Smooth muscle cell (in vitro differentiated cells): ENCODE measurements around the gene UBE2Q1. TPM values are rescaled to one million over a fixed set of nuclear protein-coding genes. Genes with fewer than 3 reads are reported as not detected.

Source experiments
- DNase-seq: peaks from one replicate; lab custom pipeline; 2025; ENCODE audit not compliant: unreplicated experiment; lab: John Stamatoyannopoulos, UW
- H2AFZ ChIP-seq: fragments of 200-600 bp; sonication (generic); 2 replicates; pipeline ENCODE4 v1.6.0; 2016; ENCODE audit warnings: antibody characterized with exemption, low read depth, mild to moderate bottlenecking
- H3F3A ChIP-seq: fragments of 200-600 bp; sonication (generic); 2 replicates; pipeline ENCODE4 v1.6.0; 2017; ENCODE audit warnings: antibody characterized with exemption, low read depth
- H3K27ac ChIP-seq: fragments of 200-600 bp; sonication (generic); 2 replicates; pipeline ENCODE4 v1.5.1; 2016; ENCODE audit warnings: low read depth, mild to moderate bottlenecking
- H3K27me3 ChIP-seq: fragments of 200-600 bp; sonication (generic); 2 replicates; pipeline ENCODE4 v1.6.1; 2016; ENCODE audit warnings: low read depth, mild to moderate bottlenecking
- H3K36me3 ChIP-seq: fragments of 200-600 bp; sonication (generic); 2 replicates; pipeline ENCODE4 v1.5.1; 2016; ENCODE audit warnings: low read depth
- H3K4me1 ChIP-seq: fragments of 200-600 bp; sonication (generic); 2 replicates; pipeline ENCODE4 v1.5.1; 2016; ENCODE audit warnings: low read depth
- H3K4me2 ChIP-seq: fragments of 200-600 bp; sonication (generic); 2 replicates; pipeline ENCODE4 v1.6.0; 2016; ENCODE audit warnings: mild to moderate bottlenecking
- H3K4me3 ChIP-seq: fragments of 200-600 bp; sonication (generic); 2 replicates; pipeline ENCODE4 v1.5.1; 2016; ENCODE audit warnings: mild to moderate bottlenecking
- H3K79me2 ChIP-seq: fragments of 200-600 bp; sonication (generic); 2 replicates; pipeline ENCODE4 v1.6.0; 2016; ENCODE audit warnings: low read depth, mild to moderate bottlenecking
- H3K9ac ChIP-seq: fragments of 200-600 bp; sonication (generic); 2 replicates; pipeline ENCODE4 v1.6.0; 2016; ENCODE audit warnings: low read depth
- H3K9me3 ChIP-seq: fragments of 200-600 bp; sonication (generic); replicated peaks from 2 replicates; pipeline ENCODE4 v1.5.1; 2016; ENCODE audit warnings: low read depth
- H4K20me1 ChIP-seq: fragments of 200-600 bp; sonication (generic); 2 replicates; pipeline ENCODE4 v1.6.0; 2016; ENCODE audit warnings: low read depth
- WGBS: methylation state at CpG from one replicate; pipeline ENCODE4 v1.1.7; 2016; ENCODE audit warnings: low lambda C conversion rate; 5-methylcytosine and 5-hydroxymethylcytosine counted together
- polyA plus RNA-seq: library from polyadenylated mRNA; unstranded; fragments of >200 nt; fragmentation: Nextera tagmentation; extraction: Ambion mirVana; gene quantifications from 2 replicates; pipeline ENCODE4 v1.2.1, GENCODE V29; 2016
- total RNA-seq: library from RNA; depleted of rRNA; stranded (reverse); fragments of >200 nt; gene quantifications from 2 replicates; pipeline ENCODE4 v1.2.3, GENCODE V29; 2014
- TF ChIP-seq, protein P1 (sequence below): fragments of 200-600 bp; sonication (generic); IDR thresholded peaks from 2 replicates; pipeline ENCODE4 v1.5.1; 2017; ENCODE audit warnings: borderline replicate concordance, mild to moderate bottlenecking, antibody characterized with exemption; ENCODE audit not compliant: insufficient read depth, poor library complexity, severe bottlenecking

Gene UBE2Q1
- total and polyA plus RNA-seq, 2 experiments from 2014 or later = 15.1 to 37.9 TPM

DNA sequence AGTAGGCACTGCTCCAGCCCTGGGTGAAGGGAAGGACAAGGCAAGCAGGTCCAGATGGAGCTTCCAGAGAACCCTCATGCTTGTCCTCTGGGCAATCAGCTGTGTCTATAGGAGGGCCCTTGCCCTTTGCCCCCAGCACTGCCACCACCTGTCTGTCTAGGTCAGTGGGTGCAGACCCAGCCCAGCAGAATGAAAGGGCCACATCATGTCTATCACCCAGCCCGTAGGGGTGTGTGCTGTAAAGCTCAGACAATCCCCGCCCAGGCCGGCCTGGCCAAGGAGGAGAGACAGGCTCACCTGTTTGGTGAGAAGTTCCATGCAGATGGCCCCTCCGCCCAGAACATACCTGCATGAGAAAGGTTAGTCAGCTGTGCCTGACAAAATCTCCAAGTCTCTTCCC, 7.0 kb downstream of the UBE2Q1 start:
- Histone ChIP-seq H3K4me3 (no peak overlapping the region), H3K27me3 (no peaks in the 10 kb centered on the region), H3K36me3 (peaks cover 7% of the 10 kb centered on the region), H4K20me1 (peaks cover 46% of the 10 kb centered on the region), H3K79me2 (peaks cover 9% of the 10 kb centered on the region), H2AFZ (no peak overlapping the region), H3K9me3 (no peaks in the 10 kb centered on the region), H3K4me1 (peaks cover 3% of the 10 kb centered on the region), H3K4me2 (no peak overlapping the region), H3F3A (peaks cover 12% of the 10 kb centered on the region), H3K27ac (no peak overlapping the region), H3K9ac (no peak overlapping the region)
- DNase-seq = no peak
- WGBS = 94% methylated on average over 4 of the region's 4 CpGs
- TF ChIP-seq, protein P1, sequence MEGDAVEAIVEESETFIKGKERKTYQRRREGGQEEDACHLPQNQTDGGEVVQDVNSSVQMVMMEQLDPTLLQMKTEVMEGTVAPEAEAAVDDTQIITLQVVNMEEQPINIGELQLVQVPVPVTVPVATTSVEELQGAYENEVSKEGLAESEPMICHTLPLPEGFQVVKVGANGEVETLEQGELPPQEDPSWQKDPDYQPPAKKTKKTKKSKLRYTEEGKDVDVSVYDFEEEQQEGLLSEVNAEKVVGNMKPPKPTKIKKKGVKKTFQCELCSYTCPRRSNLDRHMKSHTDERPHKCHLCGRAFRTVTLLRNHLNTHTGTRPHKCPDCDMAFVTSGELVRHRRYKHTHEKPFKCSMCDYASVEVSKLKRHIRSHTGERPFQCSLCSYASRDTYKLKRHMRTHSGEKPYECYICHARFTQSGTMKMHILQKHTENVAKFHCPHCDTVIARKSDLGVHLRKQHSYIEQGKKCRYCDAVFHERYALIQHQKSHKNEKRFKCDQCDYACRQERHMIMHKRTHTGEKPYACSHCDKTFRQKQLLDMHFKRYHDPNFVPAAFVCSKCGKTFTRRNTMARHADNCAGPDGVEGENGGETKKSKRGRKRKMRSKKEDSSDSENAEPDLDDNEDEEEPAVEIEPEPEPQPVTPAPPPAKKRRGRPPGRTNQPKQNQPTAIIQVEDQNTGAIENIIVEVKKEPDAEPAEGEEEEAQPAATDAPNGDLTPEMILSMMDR = no peak

DNA sequence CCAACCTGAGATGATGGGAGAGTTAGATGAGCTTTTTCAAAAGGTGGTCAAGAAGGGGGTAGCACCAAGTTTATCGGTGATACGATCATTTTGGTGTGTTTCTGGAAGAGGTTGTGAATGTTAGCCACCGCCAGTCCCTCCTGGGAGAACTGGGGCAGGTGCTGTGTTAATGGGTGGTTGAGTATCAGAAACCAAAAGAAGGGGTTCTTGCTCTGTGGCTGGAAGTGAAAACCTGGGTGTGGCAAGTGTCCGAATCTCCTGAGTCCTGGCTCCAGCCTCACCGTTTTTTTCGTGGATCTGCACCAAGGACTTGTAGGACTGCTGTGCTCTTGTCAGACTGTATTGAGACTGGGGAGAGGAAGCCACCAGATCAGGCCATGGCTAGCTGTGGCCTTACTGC, 7.8 kb downstream of the UBE2Q1 start:
- H3K9ac ChIP-seq = no peak overlapping the region
- peaks cover under 1% of the 10 kb centered on the region for H3K79me2 ChIP-seq
- H4K20me1 ChIP-seq = peaks cover 37% of the 10 kb centered on the region
- H3K9me3 ChIP-seq = no peaks in the 10 kb centered on the region
- no peak overlapping the region for H3K4me2 ChIP-seq
- WGBS = 83% methylated on average over 6 of the region's 6 CpGs
- DNase-seq = no peak
- no peaks in the 10 kb centered on the region for H3K27me3 ChIP-seq
- TF ChIP-seq, protein P1 = no peak
- no peaks in the 10 kb centered on the region for H3K4me1 ChIP-seq
- peaks cover 12% of the 10 kb centered on the region for H3F3A ChIP-seq
- H3K4me3 ChIP-seq = no peak overlapping the region
- no peak overlapping the region for H3K27ac ChIP-seq
- H3K36me3 ChIP-seq = peaks cover 7% of the 10 kb centered on the region
- no peak overlapping the region for H2AFZ ChIP-seq

DNA sequence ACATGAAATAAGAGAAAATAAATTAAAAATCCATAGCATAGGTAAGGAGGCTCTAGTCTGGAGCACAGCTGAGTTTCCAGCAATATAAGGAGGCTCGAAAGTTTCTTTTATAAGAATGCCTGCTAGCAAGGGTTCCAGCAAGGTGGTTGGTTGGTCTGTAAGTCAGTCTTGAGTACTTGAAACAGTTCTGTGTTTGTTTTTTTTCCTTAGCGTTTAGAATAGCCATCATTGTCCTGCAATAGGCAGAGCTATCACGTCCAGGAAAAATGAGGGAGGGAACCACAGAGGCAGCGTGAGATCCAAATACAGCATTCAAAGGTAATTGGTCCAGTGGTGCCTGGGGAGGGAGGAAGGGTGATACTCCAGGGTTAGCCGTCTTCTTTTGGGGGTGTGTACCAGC, 8.4 kb downstream of the UBE2Q1 start:
- Histone ChIP-seq H3K79me2 (no peaks in the 10 kb centered on the region), H3K4me1 (no peaks in the 10 kb centered on the region), H4K20me1 (peaks cover 32% of the 10 kb centered on the region), H3K4me3 (no peak overlapping the region), H3K27ac (no peak overlapping the region), H3K9me3 (no peaks in the 10 kb centered on the region), H3K27me3 (no peaks in the 10 kb centered on the region), H3F3A (peaks cover 12% of the 10 kb centered on the region), H3K36me3 (peaks cover 7% of the 10 kb centered on the region), H3K9ac (no peak overlapping the region), H2AFZ (no peak overlapping the region), H3K4me2 (no peak overlapping the region)
- no peak for DNase-seq
- 90% methylated on average over 5 of the region's 5 CpGs for WGBS
- TF ChIP-seq, protein P1 = no peak

DNA sequence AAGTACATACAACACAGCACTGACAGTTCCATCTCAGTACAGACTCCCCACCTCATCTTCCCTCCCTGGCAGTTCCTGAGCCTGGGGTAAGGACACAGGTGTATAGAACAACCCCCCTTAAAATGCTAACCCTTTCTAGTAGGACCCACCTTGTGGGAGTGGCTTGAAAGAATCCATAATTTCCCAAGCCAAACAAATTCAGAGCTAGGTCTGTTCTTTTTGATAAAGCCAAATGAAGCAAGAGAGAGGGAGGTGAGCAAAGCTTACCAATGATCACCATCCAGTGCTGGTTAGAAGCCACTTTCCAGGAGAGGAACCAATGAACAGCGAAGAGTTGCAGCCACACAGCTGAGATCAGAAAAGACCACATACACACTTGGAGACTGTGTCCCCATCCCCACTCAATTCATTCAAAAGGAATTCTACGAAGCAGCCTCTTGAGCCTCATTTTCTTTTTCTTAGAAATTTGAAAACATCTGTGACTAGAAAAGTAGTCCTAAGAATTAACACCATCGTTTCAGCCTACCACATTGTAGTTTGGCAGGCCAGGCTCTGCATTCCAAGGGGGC, 9.2 kb downstream of the UBE2Q1 start:
- WGBS = 98% methylated on average over 3 of the region's 3 CpGs
- no peak overlapping the region for H3K4me2 ChIP-seq
- H3K4me3 ChIP-seq = no peak overlapping the region
- DNase-seq = no peak
- peaks cover 12% of the 10 kb centered on the region for H3F3A ChIP-seq
- TF ChIP-seq, protein P1 = no peak
- H2AFZ ChIP-seq = no peak overlapping the region
- no peaks in the 10 kb centered on the region for H3K27me3 ChIP-seq
- no peaks in the 10 kb centered on the region for H3K9me3 ChIP-seq
- H3K36me3 ChIP-seq = peaks cover 7% of the 10 kb centered on the region
- H3K79me2 ChIP-seq = no peaks in the 10 kb centered on the region
- no peak overlapping the region for H3K9ac ChIP-seq
- H3K4me1 ChIP-seq = no peaks in the 10 kb centered on the region
- peaks cover 26% of the 10 kb centered on the region for H4K20me1 ChIP-seq
- no peak overlapping the region for H3K27ac ChIP-seq
